OCI-LY1 (cell line): ENCODE measurements around the gene TCF23.

Experiments used
- EZH2 ChIP-seq: fragments of 200-600 bp; sonication (generic), shearing (Covaris generic); IDR thresholded peaks from 2 replicates; pipeline ENCODE4 v1.8.0; 2017; ENCODE audit warnings: borderline replicate concordance, mixed run types, mild to moderate bottlenecking, antibody characterized with exemption, low read length, moderate library complexity, mixed read lengths
- TF ChIP-seq, protein P1 (sequence below): fragments of 200-600 bp; sonication (generic), shearing (Covaris generic); IDR thresholded peaks from 2 replicates; pipeline ENCODE4 v1.5.1; 2017; ENCODE audit warnings: mild to moderate bottlenecking, antibody characterized with exemption, low read length, moderate library complexity, mixed read lengths

DNA sequence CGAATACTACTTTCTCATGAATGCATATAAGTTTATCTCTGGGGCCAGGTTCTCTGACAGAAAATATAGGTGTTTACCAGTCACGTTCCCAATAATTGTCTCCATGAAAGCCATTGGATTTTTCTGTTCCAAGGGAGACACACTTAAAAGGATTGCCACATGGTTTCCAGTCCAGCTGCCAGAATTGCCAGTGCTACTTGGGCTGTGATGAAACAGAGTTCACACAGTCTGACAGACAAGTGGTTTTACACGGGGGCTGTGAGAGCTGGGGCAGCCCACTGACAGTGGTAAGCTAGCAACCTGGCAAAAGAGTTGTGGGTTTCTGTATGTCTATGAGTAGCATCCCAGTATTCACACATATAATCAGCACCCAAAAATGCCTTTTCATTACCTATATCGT lies 35.3 kb downstream of the TCF23 start:
- TF ChIP-seq, protein P1, sequence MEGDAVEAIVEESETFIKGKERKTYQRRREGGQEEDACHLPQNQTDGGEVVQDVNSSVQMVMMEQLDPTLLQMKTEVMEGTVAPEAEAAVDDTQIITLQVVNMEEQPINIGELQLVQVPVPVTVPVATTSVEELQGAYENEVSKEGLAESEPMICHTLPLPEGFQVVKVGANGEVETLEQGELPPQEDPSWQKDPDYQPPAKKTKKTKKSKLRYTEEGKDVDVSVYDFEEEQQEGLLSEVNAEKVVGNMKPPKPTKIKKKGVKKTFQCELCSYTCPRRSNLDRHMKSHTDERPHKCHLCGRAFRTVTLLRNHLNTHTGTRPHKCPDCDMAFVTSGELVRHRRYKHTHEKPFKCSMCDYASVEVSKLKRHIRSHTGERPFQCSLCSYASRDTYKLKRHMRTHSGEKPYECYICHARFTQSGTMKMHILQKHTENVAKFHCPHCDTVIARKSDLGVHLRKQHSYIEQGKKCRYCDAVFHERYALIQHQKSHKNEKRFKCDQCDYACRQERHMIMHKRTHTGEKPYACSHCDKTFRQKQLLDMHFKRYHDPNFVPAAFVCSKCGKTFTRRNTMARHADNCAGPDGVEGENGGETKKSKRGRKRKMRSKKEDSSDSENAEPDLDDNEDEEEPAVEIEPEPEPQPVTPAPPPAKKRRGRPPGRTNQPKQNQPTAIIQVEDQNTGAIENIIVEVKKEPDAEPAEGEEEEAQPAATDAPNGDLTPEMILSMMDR: no peak
- no peak for TF ChIP-seq EZH2
